SK-N-SH (cell line): ENCODE measurements around the gene SDS. TPM values are rescaled to one million over a fixed set of nuclear protein-coding genes. Genes with fewer than 3 reads are reported as not detected.

Experiments used
- CTCF ChIA-PET: fragments of 300-600, 350-600 bp; formaldehyde crosslinking; extraction: SDS; loops from one replicate; lab custom pipeline; 2021; lab: Yijun Ruan, JAX
- POLR2A ChIA-PET: fragments of 350-600 bp; sonication (Branson Sonifier 250); formaldehyde crosslinking; extraction: SDS; loops from one replicate; lab custom pipeline; 2020; ENCODE audit warnings: antibody characterized with exemption, inconsistent platforms; lab: Yijun Ruan, JAX
- DNase-seq: peaks from one replicate; pipeline ENCODE4 v3.0.0; 2012
- H2AFZ ChIP-seq: fragments of 200-600 bp; sonication (generic); 2 replicates; pipeline ENCODE4 v1.8.1; 2016; ENCODE audit warnings: antibody characterized with exemption, mild to moderate bottlenecking, low read depth
- H3F3A ChIP-seq: fragments of 200-600 bp; sonication (generic); replicated peaks from 2 replicates; pipeline ENCODE3; 2016; ENCODE audit warnings: antibody characterized with exemption, mild to moderate bottlenecking; ENCODE audit not compliant: insufficient read depth
- H3K27ac ChIP-seq, 2 experiments: fragments of 200-500 bp in 1 of 2; fragments of 200-600 bp in 1 of 2; sonication (Bioruptor generic) in 1 of 2; sonication (generic), shearing (Covaris generic) in 1 of 2; 2 replicates each; pipeline versions ENCODE4 v1.5.1 to v1.6.1; 2014 to 2016; ENCODE audit warnings: low read depth in 2 of 2, inconsistent platforms in 1 of 2, low read length in 1 of 2, mild to moderate bottlenecking in 1 of 2, mixed read lengths in 1 of 2
- H3K27me3 ChIP-seq: fragments of 200-600 bp; sonication (generic), shearing (Covaris generic); 2 replicates; pipeline ENCODE4 v1.6.1; 2016; ENCODE audit warnings: mixed run types; ENCODE audit not compliant: insufficient read depth
- H3K36me3 ChIP-seq, 2 experiments: fragments of 200-500 bp in 1 of 2; fragments of 200-600 bp in 1 of 2; sonication (Bioruptor generic) in 1 of 2; sonication (generic) in 1 of 2; replicated peaks in 1 of 2; 2 replicates each; pipeline versions ENCODE3 to v1.5.1; 2014 to 2016; ENCODE audit warnings: low read length in 1 of 2, mild to moderate bottlenecking in 1 of 2; ENCODE audit not compliant: insufficient read depth in 2 of 2, control insufficient read depth in 1 of 2
- H3K4me1 ChIP-seq, 2 experiments: fragments of 200-500 bp in 1 of 2; fragments of 200-600 bp in 1 of 2; sonication (Bioruptor generic) in 1 of 2; sonication (generic), shearing (Covaris generic) in 1 of 2; 2 replicates each; pipeline versions ENCODE4 v1.5.1 to v1.6.1; 2014 to 2016; ENCODE audit warnings: low read depth in 1 of 2, low read length in 1 of 2, mixed run types in 1 of 2; ENCODE audit not compliant: insufficient read depth in 2 of 2, control insufficient read depth in 1 of 2
- H3K4me2 ChIP-seq: fragments of 200-600 bp; sonication (generic), shearing (Covaris generic); 2 replicates; pipeline ENCODE4 v1.6.1; 2017; ENCODE audit warnings: mixed run types
- H3K4me3 ChIP-seq, 2 experiments: fragments of 200-500 bp in 1 of 2; fragments of 200-600 bp in 1 of 2; sonication (Bioruptor generic) in 1 of 2; sonication (generic), shearing (Covaris generic) in 1 of 2; 2 replicates each; pipeline versions ENCODE4 v1.5.1 to v1.8.1; 2014 to 2016; ENCODE audit warnings: low read depth in 2 of 2, inconsistent platforms in 1 of 2, low read length in 1 of 2, mild to moderate bottlenecking in 1 of 2, mixed read lengths in 1 of 2, moderate library complexity in 1 of 2
- H3K79me2 ChIP-seq: fragments of 200-600 bp; sonication (generic); 2 replicates; pipeline ENCODE4 v1.8.1; 2017; ENCODE audit warnings: mild to moderate bottlenecking; ENCODE audit not compliant: insufficient read depth
- H3K9ac ChIP-seq: fragments of 200-600 bp; sonication (generic); 2 replicates; pipeline ENCODE4 v1.6.1; 2017; ENCODE audit warnings: mixed run types
- H3K9me2 ChIP-seq: fragments of 200-600 bp; sonication (generic); 2 replicates; pipeline ENCODE4 v1.6.1; 2017; ENCODE audit warnings: mixed run types
- H3K9me3 ChIP-seq: fragments of 200-600 bp; sonication (generic); 2 replicates; pipeline ENCODE4 v1.6.1; 2017; ENCODE audit warnings: mixed run types, mild to moderate bottlenecking, moderate library complexity
- H4K20me1 ChIP-seq: fragments of 200-600 bp; sonication (generic); 2 replicates; pipeline ENCODE4 v1.6.1; 2017; ENCODE audit warnings: mild to moderate bottlenecking, mixed run types; ENCODE audit not compliant: insufficient read depth
- CHD2 ChIP-seq: fragments of 150-350 bp; IDR thresholded peaks from 2 replicates; pipeline ENCODE4 v1.6.1; 2018; ENCODE audit warnings: low read length; ENCODE audit not compliant: partially characterized antibody
- ELF1 ChIP-seq: IDR thresholded peaks from 2 replicates; pipeline ENCODE4 v1.4.0; 2012
- FOXJ3 ChIP-seq: sonication (generic); formaldehyde crosslinking; IDR thresholded peaks from 2 replicates; pipeline ENCODE4 v1.5.1; 2020; ENCODE audit warnings: mild to moderate bottlenecking, missing genetic modification reagents
- FOXM1 ChIP-seq: IDR thresholded peaks from 2 replicates; pipeline ENCODE4 v1.4.0; 2012; ENCODE audit warnings: low read depth, mild to moderate bottlenecking
- GATA2 ChIP-seq: sonication (generic); formaldehyde crosslinking; IDR thresholded peaks from 2 replicates; pipeline ENCODE4 v1.5.0; 2020; ENCODE audit warnings: mild to moderate bottlenecking, missing genetic modification reagents
- IRF3 ChIP-seq: fragments of 150-350 bp; IDR thresholded peaks from 2 replicates; pipeline ENCODE4 v1.6.1; 2016; ENCODE audit warnings: mild to moderate bottlenecking, low read depth, low read length
- JUND ChIP-seq: IDR thresholded peaks from 2 replicates; pipeline ENCODE4 v1.4.0; 2012
- MAX ChIP-seq: IDR thresholded peaks from 2 replicates; pipeline ENCODE4 v1.4.0; 2012; ENCODE audit warnings: low read depth
- NFIC ChIP-seq: IDR thresholded peaks from 2 replicates; pipeline ENCODE4 v1.4.0; 2012; ENCODE audit warnings: borderline replicate concordance
- NRF1 ChIP-seq: IDR thresholded peaks from 2 replicates; pipeline ENCODE4 v1.6.1; 2012; ENCODE audit warnings: low read depth, mild to moderate bottlenecking, low read length
- RAD21 ChIP-seq: IDR thresholded peaks from 2 replicates; pipeline ENCODE4 v1.6.1; 2012; ENCODE audit warnings: mild to moderate bottlenecking, low read length
- RCOR1 ChIP-seq: fragments of 150-350 bp; IDR thresholded peaks from 2 replicates; pipeline ENCODE4 v1.6.1; 2017; ENCODE audit warnings: antibody characterized with exemption, low read length
- TAF1 ChIP-seq: IDR thresholded peaks from 2 replicates; pipeline ENCODE4 v1.6.1; 2012; ENCODE audit warnings: low read depth, mild to moderate bottlenecking, low read length, moderate library complexity, borderline replicate concordance
- TEAD4 ChIP-seq: IDR thresholded peaks from 2 replicates; pipeline ENCODE4 v1.4.0; 2012; ENCODE audit warnings: mild to moderate bottlenecking, borderline replicate concordance; ENCODE audit not compliant: insufficient read depth
- YY1 ChIP-seq: IDR thresholded peaks from 2 replicates; pipeline ENCODE4 v1.4.0; 2012; ENCODE audit warnings: low read depth, mild to moderate bottlenecking
- WGBS: methylation state at CpG from one replicate; pipeline ENCODE4 v1.1.6; 2017; ENCODE audit warnings: low lambda C conversion rate; 5-methylcytosine and 5-hydroxymethylcytosine counted together
- polyA plus RNA-seq, 3 experiments: library from polyadenylated mRNA; depleted of rRNA; stranded (reverse); fragments of >200 nt; gene quantifications; 2 replicates each; pipeline ENCODE4 v1.2.3, GENCODE V29; 2012
- TF ChIP-seq, protein P1 (sequence below): IDR thresholded peaks from 2 replicates; pipeline ENCODE4 v1.4.0; 2012; ENCODE audit warnings: low read depth, borderline replicate concordance
- TF ChIP-seq, protein P2 (sequence below): fragments of 200-600 bp; sonication (generic); IDR thresholded peaks from 2 replicates; pipeline ENCODE4 v1.6.1; 2017; ENCODE audit warnings: antibody characterized with exemption, mild to moderate bottlenecking, moderate library complexity
- TF ChIP-seq, protein P3 (sequence below): fragments of 150-350 bp; IDR thresholded peaks from 2 replicates; pipeline ENCODE4 v1.6.1; 2017; ENCODE audit warnings: antibody characterized with exemption, low read length, low read depth, borderline replicate concordance

The SDS gene
- polyA plus RNA-seq, 1 of the 3 experiments (the other 2 are of a cell fraction), result 0.08 TPM

- H4K20me1 ChIP-seq, result no peaks in the 10 kb centered on the region
- no peak overlapping the region for H3K4me3 ChIP-seq
- H3K4me1 ChIP-seq, result no peaks in the 10 kb centered on the region
- ChIA-PET POLR2A (interaction anchor here (0.7 kb wide), 1 partner anchor 16 kb away, joined by 3 read pairs; no protein-coding TSS in a partner anchor), CTCF (interaction anchor here (1.8 to 4.7 kb wide), 3 partner anchors 14 to 19 kb away, joined by 5 to 23 read pairs (median 15); no protein-coding TSS in a partner anchor)
- H3K79me2 ChIP-seq, result no peaks in the 10 kb centered on the region
- no peaks in the 10 kb centered on the region for H3K36me3 ChIP-seq
- no peak overlapping the region for H3K27ac ChIP-seq
- no peaks in the 10 kb centered on the region; the same call in 1 of the 2 replicates for H3K27me3 ChIP-seq
- H3F3A ChIP-seq, result no peaks in the 10 kb centered on the region
- no peak overlapping the region for H3K9ac ChIP-seq
- DNase-seq, result no peak
- no peak overlapping the region for H3K4me2 ChIP-seq
- TF ChIP-seq TAF1 (no peak), TEAD4 (no peak), FOXM1 (no peak), IRF3 (no peak), FOXJ3 (no peak), RAD21 (no peak), CHD2 (no peak), NRF1 (no peak), MAX (no peak), JUND (no peak), GATA2 (no peak), NFIC (no peak), YY1 (no peak), ELF1 (no peak), RCOR1 (no peak)
- TF ChIP-seq, protein P1, sequence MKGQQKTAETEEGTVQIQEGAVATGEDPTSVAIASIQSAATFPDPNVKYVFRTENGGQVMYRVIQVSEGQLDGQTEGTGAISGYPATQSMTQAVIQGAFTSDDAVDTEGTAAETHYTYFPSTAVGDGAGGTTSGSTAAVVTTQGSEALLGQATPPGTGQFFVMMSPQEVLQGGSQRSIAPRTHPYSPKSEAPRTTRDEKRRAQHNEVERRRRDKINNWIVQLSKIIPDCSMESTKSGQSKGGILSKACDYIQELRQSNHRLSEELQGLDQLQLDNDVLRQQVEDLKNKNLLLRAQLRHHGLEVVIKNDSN, result no peak
- TF ChIP-seq, protein P2, sequence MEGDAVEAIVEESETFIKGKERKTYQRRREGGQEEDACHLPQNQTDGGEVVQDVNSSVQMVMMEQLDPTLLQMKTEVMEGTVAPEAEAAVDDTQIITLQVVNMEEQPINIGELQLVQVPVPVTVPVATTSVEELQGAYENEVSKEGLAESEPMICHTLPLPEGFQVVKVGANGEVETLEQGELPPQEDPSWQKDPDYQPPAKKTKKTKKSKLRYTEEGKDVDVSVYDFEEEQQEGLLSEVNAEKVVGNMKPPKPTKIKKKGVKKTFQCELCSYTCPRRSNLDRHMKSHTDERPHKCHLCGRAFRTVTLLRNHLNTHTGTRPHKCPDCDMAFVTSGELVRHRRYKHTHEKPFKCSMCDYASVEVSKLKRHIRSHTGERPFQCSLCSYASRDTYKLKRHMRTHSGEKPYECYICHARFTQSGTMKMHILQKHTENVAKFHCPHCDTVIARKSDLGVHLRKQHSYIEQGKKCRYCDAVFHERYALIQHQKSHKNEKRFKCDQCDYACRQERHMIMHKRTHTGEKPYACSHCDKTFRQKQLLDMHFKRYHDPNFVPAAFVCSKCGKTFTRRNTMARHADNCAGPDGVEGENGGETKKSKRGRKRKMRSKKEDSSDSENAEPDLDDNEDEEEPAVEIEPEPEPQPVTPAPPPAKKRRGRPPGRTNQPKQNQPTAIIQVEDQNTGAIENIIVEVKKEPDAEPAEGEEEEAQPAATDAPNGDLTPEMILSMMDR, result no peak
- TF ChIP-seq, protein P3, sequence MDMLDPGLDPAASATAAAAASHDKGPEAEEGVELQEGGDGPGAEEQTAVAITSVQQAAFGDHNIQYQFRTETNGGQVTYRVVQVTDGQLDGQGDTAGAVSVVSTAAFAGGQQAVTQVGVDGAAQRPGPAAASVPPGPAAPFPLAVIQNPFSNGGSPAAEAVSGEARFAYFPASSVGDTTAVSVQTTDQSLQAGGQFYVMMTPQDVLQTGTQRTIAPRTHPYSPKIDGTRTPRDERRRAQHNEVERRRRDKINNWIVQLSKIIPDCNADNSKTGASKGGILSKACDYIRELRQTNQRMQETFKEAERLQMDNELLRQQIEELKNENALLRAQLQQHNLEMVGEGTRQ, result no peak
- H3K9me2 ChIP-seq, result no peaks in the 10 kb centered on the region
- no peaks in the 10 kb centered on the region for H3K9me3 ChIP-seq
- WGBS, result 18% methylated on average over 6 of the region's 6 CpGs
- no peak overlapping the region for H2AFZ ChIP-seq
Measured at GRCh38 chr12:113443030-113443539, 39.4 kb upstream of the SDS start.
